Measurements from ENCODE around the gene QPCTL.
A peak's percentile ranks its signal among the peaks of the same experiment; 100 is the strongest.
"Not testable (repeated sequence)": the region's sequence is repeated elsewhere in the genome, so short reads cannot be mapped to it uniquely, and the experiment has no call there.

The QPCTL gene

GRCh38 chr19:45717131-45717982 is 24.9 kb downstream of the QPCTL start:
- DNase-seq (ENCODE audit: low spot score), result peak; percentile 97
- in situ Hi-C loops (cut with MboI; ENCODE audit: low pct_unique_long_range_greater_than_20kb, low sequenced_read_pairs, unreplicated experiment), result no loop called here
- TF ChIP-seq, protein P1, sequence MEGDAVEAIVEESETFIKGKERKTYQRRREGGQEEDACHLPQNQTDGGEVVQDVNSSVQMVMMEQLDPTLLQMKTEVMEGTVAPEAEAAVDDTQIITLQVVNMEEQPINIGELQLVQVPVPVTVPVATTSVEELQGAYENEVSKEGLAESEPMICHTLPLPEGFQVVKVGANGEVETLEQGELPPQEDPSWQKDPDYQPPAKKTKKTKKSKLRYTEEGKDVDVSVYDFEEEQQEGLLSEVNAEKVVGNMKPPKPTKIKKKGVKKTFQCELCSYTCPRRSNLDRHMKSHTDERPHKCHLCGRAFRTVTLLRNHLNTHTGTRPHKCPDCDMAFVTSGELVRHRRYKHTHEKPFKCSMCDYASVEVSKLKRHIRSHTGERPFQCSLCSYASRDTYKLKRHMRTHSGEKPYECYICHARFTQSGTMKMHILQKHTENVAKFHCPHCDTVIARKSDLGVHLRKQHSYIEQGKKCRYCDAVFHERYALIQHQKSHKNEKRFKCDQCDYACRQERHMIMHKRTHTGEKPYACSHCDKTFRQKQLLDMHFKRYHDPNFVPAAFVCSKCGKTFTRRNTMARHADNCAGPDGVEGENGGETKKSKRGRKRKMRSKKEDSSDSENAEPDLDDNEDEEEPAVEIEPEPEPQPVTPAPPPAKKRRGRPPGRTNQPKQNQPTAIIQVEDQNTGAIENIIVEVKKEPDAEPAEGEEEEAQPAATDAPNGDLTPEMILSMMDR (IDR thresholded peaks at IDR 0.05; ENCODE audit: extremely low read depth, insufficient read depth, missing control alignments), result peak; percentile 19

GRCh38 chr19:45717983-45718650 is 25.7 kb downstream of the QPCTL start:
- TF ChIP-seq, protein P1 (IDR thresholded peaks at IDR 0.05; ENCODE audit: extremely low read depth, insufficient read depth, missing control alignments), result no peak
- in situ Hi-C loops (cut with MboI; ENCODE audit: low pct_unique_long_range_greater_than_20kb, low sequenced_read_pairs, unreplicated experiment), result no loop called here
- no peak for DNase-seq (ENCODE audit: low spot score)

- in situ Hi-C loops (cut with MboI; ENCODE audit: low pct_unique_long_range_greater_than_20kb, low sequenced_read_pairs, unreplicated experiment); DNase-seq (ENCODE audit: low spot score): not testable (repeated sequence)
These were observed 27.6 kb downstream of the QPCTL start for GRCh38 chr19:45720065-45720464.

DNA sequence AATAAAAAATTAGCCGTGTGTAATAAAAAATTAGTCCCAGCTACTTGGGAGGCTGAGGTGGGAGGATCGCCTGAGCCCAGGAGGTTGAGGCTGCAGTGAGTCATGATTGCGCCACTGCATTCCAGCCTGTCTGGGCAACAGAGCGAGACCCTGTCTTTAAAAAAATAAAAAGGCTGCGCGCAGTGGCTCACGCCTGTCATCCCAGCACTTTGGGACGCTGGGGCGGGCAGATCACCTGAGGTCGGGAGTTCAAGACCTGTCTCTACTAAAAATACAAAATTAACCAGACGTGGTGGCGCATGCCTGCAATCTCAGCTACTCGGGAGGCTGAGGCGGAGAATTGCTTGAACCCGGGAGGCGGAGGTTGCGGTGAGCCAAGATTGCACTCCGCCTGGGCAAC is 36.2 kb downstream of the QPCTL start:
- DNase-seq (ENCODE audit: low spot score); in situ Hi-C loops (cut with MboI; ENCODE audit: low pct_unique_long_range_greater_than_20kb, low sequenced_read_pairs, unreplicated experiment): not testable (repeated sequence)

DNA sequence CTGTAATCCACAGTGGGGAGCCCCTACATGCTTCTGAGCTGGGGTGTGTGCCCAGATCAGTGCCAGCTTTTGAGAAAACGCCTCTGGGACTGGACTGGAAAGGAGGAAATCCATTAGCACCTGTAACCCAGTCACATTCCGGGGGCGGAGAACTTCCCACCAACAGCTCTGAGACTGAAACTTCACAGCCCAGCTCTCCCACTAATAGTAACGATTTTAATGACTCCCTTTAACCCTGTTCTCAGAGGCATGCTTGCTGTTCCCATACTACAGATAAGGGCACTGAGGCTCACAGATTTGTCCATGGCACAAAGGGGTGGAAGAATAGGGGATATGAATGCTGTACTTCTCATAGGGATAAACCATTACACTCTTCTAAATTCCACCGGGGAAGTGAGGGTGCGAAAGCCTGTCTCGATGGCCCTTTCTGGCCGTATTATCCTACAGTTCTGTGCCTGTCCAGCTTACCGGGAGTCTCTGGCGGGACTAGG is 37.4 kb downstream of the QPCTL start:
- TF ChIP-seq, protein P1 (IDR thresholded peaks at IDR 0.05; ENCODE audit: extremely low read depth, insufficient read depth, missing control alignments), result no peak
- peak; percentile 54 for DNase-seq (ENCODE audit: low spot score)
- in situ Hi-C loops (cut with MboI; ENCODE audit: low pct_unique_long_range_greater_than_20kb, low sequenced_read_pairs, unreplicated experiment), result no loop called here

DNA sequence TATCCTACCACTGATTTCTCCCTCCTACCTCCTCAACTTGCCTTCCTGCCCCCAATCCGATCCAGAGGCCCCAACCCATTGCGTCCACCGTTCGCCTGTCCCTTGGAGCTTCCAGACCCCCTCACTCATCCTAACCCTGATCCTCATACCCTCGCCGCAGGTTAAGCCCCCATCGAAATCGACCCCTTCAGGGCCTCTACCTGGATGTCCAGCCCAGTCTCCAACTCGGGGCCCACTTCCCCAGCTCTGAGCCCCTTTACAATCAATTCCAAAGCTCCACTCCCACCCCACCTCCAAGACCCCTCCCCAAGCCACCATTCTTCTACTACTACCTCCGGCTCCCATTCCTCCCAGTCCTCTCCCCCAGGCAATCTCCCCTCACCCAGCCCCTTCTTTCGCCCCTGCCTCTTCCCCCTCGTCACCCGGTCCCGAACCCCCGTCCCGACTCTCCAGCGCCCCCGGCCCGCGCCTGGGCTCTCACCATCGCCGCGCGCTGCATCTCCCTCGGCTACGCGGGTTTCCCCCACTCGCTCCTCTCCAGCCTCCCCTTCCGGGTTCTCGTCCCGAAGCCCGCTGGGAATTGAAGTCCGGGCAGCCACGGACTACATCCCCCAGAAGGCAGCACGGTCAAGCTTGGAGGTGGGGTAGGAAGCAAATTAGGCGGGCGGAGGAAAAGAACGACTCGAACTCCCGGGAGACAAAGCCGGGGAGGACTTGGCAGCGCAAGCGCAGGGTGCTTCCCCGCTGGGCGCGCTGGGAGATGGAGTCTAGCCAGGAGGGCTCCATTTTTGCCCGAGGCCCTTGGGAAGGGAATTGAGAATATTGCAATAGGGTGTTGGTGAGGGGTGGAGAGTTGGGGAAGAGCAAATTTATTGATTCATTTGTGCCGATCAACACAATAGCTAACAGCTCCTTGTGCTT is 38.2 kb downstream of the QPCTL start, which contains the start of gene FBXO46:
Gene FBXO46 (minus strand): TSS at position 529 of the 921 bp plus-strand sequence. CDS start 17,401 bp downstream, outside the sequence.
- TF ChIP-seq, protein P1 (IDR thresholded peaks at IDR 0.05; ENCODE audit: extremely low read depth, insufficient read depth, missing control alignments), result peak; percentile 43
- peak; percentile 96 for DNase-seq (ENCODE audit: low spot score)
- in situ Hi-C loops (cut with MboI; ENCODE audit: low pct_unique_long_range_greater_than_20kb, low sequenced_read_pairs, unreplicated experiment), result no loop called here

GRCh38 chr19:45733160-45733810 is 40.8 kb downstream of the QPCTL start, which contains the start of gene MEIOSIN:
Gene MEIOSIN, plus strand, starts transcription at chr19:45733439. Its CDS starts 1,938 bp downstream, at chr19:45735377.
- no peak for DNase-seq (ENCODE audit: low spot score)
- in situ Hi-C loops (cut with MboI; ENCODE audit: low pct_unique_long_range_greater_than_20kb, low sequenced_read_pairs, unreplicated experiment), result no loop called here
- TF ChIP-seq, protein P1 (IDR thresholded peaks at IDR 0.05; ENCODE audit: extremely low read depth, insufficient read depth, missing control alignments), result no peak

Measured in GM13977 (cell line).